ENCODE measurements around the gene ANKFY1.

Gene ANKFY1

DNA sequence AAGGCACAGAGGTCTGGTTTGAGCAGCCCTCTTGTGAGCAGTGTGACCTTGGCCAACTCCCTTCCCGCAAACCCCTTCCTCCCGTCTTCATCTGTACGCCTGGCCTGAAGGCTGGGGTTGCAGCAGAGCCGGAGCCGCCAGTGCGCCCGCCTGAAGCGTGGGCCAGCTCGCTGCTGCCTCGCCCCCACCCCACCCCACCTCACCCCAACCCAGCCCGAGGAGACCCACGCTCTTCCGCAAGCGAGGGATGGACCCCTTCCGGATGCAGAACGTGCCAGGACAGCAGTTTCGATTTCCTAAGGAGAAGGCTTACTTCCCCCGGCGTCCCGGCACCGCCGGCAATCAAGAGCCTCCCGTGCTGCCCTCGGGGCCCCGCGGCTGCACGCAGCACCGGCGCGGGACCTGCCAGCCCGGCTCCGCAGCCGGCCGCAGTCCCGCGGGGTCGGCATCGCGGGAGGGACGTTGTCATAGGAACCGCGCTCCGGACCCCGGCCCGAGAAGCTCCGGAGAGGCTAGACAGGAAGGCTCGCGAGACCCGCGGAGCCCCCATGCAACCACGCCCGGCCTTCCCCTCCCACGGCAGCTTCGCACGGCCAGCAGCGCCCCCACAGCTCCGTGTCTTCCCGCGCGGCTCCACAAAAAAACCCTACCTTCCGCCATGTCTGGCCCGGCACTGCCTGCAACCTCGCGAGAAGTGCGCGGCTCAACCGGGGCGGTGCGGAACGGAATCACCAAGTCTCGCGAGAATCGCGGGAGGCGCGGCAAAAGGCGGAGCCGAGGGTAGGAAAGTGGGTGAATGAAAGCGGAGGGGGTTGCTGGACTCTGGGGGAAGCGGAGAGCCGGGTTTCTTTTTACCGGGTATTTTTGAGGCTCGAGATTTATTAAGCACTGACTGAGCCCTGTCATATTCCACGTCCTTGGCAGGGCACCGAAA lies at the start of gene ANKFY1:
Gene ANKFY1 (minus strand): TSS at position 698 of the 934 bp plus-strand sequence. CDS start 38 bp downstream, at position 660.
- DNase-seq, result peak; percentile 60

GRCh38 chr17:4310354-4311060 lies 46.7 kb upstream of the ANKFY1 start:
- no peak for DNase-seq

DNA sequence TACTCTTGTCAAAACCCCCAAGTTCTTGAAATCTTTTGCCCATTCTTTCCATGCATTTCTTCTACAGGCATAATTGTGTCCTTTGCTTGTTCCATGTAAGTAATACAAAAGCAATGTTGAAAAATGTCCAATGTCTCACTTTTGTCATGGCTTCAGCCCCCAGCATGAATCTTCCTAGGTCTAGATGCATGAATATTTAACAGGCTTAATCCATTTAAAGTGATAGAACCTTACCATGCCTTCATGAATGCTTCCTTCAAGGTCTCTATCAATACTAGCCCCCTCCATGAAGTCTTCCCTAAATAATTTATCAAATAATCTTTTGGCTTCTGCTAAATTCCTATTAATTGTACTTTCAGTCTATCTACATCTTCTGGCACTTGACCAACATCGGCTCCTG lies 46.1 kb upstream of the ANKFY1 start:
- DNase-seq, result no peak

GRCh38 chr17:4307179-4307930 lies 43.6 kb upstream of the ANKFY1 start:
- DNase-seq, result no peak

- DNase-seq, result no peak
These were observed 41.4 kb upstream of the ANKFY1 start for GRCh38 chr17:4305224-4305623.

DNA sequence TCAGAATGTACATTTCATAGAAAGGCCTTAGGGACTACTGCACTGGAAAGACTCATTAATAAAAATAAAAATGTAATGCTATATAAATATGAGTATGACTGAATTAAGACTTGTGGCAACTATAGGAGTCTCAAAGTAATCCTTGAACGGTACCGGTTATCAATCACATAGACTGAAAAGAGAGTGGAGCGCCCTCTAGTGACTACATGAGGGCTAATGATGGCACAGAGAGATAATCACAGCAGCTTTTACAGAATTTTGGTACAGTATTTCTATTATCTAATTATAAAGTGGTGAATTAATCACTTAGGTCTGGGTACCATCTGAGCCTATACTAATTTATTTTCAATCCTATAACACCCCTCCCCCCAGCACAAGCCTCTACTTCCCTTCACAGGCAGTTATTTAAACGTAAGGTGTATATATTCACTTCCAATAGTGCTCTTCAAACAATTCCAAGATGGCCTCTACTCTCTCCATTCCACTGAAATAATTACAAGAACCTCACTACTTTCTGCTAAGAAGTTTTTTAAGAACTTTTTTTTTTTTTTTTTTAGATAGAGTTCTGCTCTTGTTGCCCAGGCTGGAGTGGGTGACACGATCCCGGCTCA lies 40.7 kb upstream of the ANKFY1 start:
- no peak for DNase-seq

- DNase-seq, result no peak
These were observed 37.3 kb upstream of the ANKFY1 start for GRCh38 chr17:4301066-4301465.

DNA sequence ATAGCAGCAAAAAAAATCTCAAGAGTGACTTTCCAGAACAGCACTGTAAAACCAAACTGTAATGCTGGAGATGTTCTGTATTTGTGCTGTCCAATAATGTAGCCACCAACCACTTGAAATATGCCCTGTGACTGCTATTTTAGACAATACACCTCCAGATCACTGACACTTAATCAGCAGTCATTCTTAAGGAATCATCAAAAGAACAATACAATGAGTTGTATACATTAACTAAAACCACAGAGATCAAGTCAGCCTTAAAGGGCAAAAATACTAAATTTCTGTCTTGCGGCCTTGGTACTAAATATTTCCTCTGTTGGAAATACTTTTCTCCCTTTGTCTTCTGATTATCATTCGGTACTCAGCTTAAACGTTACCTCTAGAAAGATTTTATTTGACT lies 33.6 kb upstream of the ANKFY1 start:
- DNase-seq, result no peak

DNA sequence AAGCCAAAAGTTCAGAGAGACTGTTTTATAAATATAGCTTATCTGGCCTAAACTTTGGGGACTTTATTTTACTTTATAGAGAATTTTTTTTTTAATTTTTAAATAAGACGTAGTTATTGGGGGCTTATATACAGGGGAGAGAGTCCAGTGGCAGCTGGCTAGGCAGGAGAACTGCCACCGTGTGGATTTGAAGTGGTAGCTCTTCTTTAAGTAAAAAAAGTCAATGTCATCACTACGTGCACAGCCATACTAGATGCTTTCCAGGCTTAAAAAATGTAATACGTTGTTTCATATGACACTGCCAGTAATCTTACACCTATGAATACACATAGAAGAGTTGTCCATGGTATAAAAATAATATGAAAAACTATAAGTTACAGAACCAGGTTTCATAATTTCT lies 31.9 kb upstream of the ANKFY1 start:
- no peak for DNase-seq

DNA sequence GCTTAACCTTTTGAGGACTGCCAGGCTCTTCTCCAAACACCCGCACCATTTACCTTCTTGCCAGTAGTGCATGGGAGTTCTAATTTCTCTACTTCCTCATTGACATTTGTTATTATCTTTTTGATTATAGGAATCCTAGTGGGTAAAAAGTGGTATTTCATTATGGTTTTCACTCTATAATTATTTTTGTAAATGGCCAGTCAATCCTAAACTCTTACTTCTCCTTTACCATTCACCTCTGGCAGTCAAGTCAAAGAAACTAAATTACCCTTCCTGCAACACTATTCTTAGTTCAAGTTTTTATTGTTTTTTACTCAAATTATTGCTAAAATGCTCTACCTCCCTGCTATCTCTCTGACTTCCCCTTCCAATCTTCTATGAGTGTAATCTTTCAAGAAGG lies 29.8 kb upstream of the ANKFY1 start:
- no peak for DNase-seq

DNA sequence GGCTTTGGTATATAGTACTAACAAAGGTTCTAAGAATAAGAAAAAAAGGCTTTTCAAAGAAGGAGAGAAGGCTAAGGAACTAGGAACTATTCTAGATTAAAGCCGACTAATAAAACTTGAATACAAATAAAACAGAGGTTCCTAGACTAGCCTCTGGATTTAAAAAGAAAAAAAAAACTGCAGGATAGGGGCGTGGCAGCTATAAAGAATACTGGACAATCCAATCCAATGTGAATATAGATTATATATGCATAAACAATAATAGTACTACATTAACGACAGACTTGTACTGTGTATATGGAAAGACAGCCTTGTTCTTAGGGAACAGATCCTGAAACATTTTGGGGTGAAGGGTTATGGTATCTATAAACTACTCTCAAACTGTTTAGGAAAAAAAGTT lies 23.9 kb upstream of the ANKFY1 start:
- no peak for DNase-seq

- DNase-seq, result no peak
These were observed 12.7 kb upstream of the ANKFY1 start for GRCh38 chr17:4276514-4276913.

DNA sequence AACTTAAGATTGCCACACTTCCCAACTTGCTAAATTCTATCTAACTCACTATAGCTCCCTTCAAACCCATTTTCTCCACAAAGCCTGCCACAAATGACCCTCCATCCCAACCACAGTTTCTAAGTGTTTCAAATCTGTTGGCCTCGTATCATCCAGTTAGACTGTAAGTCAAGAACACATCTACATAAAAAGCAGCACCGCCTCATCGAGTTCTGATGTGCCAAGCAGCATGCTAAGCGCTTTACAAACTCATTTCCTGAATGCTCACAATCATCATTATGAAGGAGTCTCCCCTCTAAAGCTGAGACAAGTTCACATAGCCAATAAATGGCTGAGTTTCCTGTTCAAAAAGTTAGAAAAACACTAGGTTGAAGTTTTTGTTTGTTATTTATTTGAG lies 9.2 kb upstream of the ANKFY1 start:
- no peak for DNase-seq

GRCh38 chr17:4272213-4272971 lies 8.6 kb upstream of the ANKFY1 start:
- DNase-seq, result no peak

DNA sequence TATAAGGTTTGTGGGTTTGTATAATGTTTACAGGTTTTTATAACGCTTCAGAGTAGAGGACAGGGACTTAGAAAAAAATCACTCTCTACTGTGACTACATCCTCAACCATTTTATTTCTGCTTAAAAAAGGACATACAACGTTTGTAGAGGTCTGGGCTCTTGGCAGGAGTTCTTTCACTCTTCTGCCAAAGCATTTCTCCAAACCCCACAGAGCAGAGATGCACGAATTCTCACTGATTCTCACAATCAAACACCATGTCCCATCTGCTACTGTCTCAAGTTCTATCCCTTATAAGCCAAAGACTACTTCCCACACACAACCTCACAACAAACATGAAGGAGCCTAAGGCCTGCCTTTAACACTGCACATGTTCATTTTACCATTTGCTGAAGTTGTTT lies 7.0 kb upstream of the ANKFY1 start:
- no peak for DNase-seq

GRCh38 chr17:4269915-4270314 lies 6.1 kb upstream of the ANKFY1 start:
- no peak for DNase-seq

- no peak for DNase-seq
These were observed 3.6 kb upstream of the ANKFY1 start for GRCh38 chr17:4267402-4267801.

- no peak for DNase-seq
These were observed 2.8 kb upstream of the ANKFY1 start for GRCh38 chr17:4266550-4266949.

DNA sequence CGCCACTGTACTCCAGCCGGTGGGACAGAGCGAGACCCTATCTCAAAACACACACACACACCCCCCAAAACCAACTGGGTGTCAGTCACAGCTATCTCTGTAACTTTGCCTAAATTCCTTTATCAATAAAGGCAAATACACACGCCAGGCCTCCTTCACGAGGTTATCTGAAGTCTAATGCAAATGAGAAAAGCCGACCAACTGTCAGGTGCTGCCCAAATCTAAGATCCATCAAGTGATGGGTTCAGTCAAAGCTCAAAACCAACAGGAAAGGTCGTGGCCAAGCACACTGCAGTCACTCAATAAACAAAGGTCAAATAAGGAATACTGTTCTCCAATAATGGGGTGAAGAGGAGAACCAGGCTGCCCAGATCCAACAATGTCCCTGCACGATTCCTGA lies 1.1 kb downstream of the ANKFY1 start:
- DNase-seq, result no peak

DNA sequence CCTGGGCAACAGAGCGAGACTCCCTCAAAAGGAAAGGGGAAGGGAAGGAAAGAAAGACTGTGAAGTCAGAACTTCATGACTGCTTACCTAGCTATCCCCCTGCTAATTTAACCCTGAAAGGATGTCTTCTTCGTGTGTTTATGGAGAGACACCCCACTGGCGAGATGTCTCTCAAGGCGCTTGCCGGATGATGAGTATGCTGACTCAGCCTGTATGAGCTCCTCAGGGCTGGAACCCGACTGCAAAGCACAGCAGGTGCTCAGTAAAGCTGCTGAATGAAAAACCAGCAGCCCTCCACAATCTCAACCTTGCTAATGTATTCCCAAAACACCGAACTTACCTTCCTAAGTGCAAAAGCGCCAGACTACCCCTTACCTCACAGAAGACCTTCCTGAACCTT lies 2.3 kb downstream of the ANKFY1 start:
- no peak for DNase-seq

- DNase-seq, result no peak
These were observed 4.9 kb downstream of the ANKFY1 start for GRCh38 chr17:4258867-4259266.

GRCh38 chr17:4256952-4257351 lies 6.8 kb downstream of the ANKFY1 start:
- no peak for DNase-seq

All from GF-D8 (cell line).